Liver (tissue), 3 donors: ENCODE measurements around the gene PTK7.

ENCODE experiments used
- CTCF ChIP-seq: fragments of 150-350 bp; IDR thresholded peaks from 2 replicates; pipeline ENCODE4 v1.5.1; 2017; ENCODE audit warnings: improper control_type of control experiment, low read depth, low read length; ENCODE audit not compliant: missing input control
- RAD21 ChIP-seq, 2 donors: IDR thresholded peaks; 2 replicates each; pipeline ENCODE4 v1.6.1; 2016; ENCODE audit warnings: antibody characterized with exemption in 2 of 2, mild to moderate bottlenecking in 2 of 2
- RXRA ChIP-seq, 2 donors: IDR thresholded peaks; 2 replicates each; pipeline ENCODE4 v1.6.1; 2017 to 2018; ENCODE audit warnings: antibody characterized with exemption in 2 of 2, mild to moderate bottlenecking in 1 of 2
- SP1 ChIP-seq: IDR thresholded peaks from 2 replicates; pipeline ENCODE4 v1.6.1; 2018; ENCODE audit warnings: antibody characterized with exemption, mild to moderate bottlenecking
- TAF1 ChIP-seq: conservative IDR thresholded peaks from 2 replicates; pipeline ENCODE4 v1.6.1; 2016; ENCODE audit warnings: antibody characterized with exemption, mild to moderate bottlenecking
- ZBTB33 ChIP-seq: IDR thresholded peaks from 2 replicates; pipeline ENCODE4 v1.6.1; 2016; ENCODE audit warnings: antibody characterized with exemption
- donor health status: healthy.
- donor health status: healthy.

DNA sequence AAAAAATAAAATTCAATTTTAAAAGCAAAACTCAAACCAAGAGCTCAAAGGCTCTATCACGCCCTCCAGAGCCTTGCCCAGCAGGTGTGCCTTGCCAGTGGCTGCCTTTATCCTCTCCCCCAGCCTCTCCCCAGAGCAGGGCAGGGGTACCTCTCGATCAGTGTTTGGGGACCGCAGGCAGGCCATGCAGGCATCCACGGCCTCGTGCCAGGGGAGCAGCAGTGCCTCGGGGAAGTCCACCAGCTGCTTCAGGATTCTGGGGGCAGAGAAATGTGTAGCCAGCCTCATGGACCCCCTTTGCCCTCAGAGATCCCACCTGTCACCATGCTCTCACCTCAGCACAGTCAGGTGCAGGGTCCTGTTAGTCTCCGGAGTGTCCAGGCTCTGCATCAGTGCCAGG lies 28.1 kb upstream of the PTK7 start:
- TF ChIP-seq CTCF (no peak), RAD21 (IDR thresholded peaks at IDR 0.05) (no peak), ZBTB33 (no peak), TAF1 (no peak), RXRA (IDR thresholded peaks at IDR 0.05) (no peak), SP1 (no peak)
